ENCODE data around the gene SLC30A1.
"Not testable (repeated sequence)": the region's sequence is repeated elsewhere in the genome, so short reads cannot be mapped to it uniquely, and the experiment has no call there.

Gene SLC30A1

DNA sequence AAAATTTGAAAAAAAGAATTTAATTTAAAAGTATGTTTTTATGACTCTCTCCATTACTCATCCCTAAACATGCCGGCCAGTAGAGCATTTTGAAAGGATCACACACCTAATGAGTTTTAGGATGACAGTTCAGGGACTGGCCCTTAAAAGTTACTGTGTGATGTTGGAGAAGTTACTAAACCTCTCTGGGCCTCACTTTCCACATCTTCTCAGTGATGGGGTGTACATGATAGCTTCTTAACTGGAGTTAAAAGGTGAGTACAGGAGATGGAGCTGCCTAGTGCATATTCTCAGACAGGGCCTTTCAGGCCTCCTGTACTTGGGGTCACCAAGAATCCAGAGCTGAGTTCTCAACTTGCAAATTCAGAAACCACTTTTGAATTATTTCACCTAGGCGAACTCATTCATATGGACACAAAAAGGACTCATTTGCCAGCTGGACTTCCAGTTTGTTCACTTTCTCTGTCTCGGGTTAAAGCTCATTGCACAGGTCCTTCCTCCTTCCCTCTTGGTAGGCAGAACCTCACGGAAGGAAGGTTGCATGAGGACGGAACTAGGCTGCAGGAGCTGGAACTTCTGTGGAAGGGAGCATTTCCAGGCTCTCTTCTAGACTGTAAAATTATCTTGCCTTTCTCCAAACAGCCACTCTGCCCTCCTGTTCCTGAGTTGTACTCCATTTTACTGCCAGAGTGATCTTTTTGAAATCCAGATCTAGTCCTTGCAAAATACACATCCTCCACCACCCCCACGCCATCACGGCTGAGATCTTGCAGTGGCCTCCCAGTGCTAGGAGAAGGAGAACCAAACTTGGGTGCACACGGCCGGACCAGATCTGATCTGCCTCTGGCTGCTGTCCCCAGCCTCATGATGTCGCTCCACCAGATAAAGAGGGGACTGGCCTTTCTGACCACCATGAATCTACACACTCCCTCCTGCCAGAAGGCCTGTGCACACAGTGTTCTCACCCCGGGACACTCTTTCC, 4.3 kb upstream of the SLC30A1 start:
- DNase-seq (ENCODE audit: low read depth): no peak

DNA sequence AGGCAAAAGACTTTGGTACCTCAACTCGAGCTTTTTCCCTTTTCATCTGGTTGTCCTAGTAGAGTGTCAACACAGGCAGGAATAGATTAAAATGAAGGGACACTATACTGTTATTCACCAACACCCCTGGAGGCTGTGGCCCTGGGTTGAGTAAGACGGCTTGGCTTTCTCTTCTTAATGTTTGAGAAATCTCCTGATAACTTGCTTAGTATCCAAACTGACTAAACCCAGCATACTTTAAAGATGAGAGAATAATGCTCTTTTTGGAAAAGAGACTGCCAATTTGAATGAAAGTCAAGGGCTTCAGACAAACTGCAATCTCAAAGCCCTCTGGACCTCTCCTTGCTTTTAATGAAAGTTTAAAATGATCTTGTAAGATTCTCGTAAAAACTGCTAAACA, 2.6 kb upstream of the SLC30A1 start:
- no peak for DNase-seq (ENCODE audit: low read depth)

DNA sequence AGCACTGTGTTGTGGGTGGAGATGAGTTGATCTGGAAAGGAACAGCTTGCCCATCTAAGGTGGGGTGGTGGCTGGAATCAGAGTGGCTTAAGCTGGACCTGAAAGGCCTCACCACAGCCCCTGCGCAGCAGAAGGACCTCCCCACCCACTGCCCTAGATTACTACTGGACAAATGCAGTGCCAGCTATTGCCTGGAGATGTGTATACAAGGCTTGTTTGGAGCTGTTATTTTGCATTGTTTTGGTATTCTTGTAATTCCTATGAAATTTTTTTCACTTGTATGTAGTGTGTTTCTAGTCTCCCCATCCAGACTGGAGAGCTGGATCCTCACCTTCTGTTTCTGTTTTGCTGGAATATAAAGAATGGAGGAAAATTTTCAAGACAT, 1.3 kb upstream of the SLC30A1 start:
- DNase-seq (ENCODE audit: low read depth): no peak

DNA sequence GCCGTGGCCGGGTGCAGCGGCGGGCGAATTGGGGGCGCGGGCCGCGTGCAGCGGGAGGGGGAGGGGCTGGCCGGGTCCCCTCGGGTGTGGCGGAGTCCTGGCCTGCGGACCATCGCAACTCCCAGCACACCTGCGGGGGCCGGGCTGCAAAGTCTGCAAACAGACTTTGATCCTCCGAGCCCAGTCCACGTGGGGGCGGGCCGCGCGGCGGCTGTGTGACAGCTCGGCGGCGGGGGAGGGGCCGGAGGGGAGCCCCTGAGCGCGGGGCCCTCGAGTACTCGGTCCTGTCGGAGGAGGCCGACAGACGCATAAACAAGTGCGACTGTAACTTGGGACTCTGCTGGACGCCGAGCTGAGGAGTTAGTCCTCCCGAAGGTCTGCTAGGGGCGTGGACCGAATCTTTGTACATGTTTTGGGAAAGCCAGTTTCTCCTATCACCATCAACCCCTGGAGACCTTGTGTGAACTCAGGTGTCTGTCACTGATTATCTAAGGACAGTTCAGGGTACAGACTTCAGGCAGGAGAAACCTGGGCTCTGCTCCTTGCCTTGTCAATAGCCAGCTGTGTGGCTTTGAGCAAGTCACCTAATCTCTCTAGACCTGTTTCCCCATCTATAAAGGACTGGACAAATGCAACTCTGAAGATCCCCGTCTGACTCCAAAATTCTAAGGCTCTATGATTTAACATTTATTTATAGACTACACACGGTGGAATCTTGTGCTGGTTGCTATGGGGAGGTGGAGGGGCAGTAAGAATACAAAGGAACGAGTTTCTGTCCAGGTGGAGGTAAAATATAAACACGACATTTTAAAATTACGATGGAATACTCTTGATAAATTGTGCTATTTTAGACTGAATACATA, 710 bp upstream of the SLC30A1 start:
- no peak for DNase-seq (ENCODE audit: low read depth)

DNA sequence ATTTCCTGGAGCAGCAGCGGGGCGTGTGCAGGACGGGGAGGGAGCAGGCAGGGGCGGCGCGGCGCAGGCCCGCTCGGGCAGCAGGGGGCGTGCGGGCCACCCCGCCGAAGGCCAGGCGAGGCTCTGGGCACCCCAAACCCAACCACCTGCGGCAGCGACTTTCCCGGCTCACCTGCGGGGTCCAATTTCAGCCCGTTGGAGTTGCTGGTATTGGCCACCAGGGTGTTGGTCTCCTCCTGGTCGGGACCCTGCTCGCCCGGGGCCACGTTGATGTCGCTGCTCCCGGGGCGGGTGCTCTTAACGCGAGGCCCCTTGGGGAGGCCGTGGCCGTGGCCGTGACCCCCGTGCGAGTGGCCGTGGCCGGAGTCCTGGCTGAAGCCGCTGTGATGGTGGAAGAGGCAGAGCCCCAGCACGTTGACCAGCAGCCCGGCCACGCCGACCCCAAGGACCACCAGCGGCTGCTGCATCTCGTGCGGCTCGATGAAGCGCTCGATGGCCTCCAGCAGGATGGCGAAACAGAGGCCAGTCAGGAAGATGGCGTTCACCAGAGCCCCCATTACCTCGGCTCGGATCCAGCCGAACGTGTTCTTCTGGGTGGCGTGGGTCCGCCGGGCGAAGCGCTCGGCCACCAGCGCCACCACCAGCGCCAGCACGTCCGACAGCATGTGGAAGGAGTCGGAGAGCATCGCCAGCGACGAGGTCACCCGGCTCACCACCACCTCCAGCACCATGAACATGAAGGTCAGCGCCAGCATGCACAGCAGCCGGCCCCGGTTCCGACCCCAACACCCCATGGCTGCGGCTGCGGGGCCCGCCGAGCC, 932 bp downstream of the SLC30A1 start:
- peak; percentile 50 for DNase-seq (ENCODE audit: low read depth)

DNA sequence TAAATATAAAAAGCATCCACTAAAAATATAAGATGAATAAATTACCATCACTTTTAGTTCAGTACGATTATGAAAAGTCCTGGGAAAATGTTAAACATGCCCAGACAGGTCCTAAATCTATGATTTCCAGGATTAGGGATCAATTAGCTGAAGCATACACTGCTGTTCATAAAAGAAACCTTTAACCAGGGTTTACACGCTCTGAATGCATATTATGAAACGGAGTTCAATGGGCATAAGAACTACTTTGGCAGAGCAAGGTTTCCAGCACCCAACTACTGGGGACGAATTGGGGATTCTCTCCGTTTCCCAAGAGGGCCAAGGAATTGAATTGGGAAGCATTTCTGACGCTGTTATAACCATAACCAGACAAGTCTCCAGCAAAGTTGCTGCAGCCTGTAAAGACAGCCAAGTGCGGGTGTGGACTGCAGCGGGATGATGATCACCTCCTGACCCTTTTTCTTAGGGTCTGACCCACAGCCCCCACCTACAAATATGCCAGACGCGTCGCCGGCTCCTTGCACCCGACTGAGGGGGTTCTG, 1.6 kb downstream of the SLC30A1 start:
- DNase-seq (ENCODE audit: low read depth): no peak

DNA sequence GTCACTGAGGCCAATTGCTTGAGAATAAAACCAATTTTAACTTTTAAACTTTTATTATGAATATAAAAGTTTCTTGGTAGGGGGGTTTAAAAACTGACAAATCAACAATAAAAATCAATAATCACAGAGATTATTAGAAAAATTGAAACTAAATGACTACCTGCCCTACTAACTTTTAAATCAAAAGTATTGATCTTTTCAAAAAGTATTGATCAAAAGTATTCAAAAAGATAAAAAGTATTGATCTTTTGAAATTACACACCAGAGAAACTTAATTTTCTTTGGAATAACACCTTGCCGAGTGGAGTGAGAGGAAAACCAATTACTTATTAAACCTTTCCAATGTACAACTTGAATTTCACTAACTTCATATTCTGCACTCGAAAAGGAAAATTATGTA, 2.2 kb downstream of the SLC30A1 start:
- DNase-seq (ENCODE audit: low read depth): no peak

DNA sequence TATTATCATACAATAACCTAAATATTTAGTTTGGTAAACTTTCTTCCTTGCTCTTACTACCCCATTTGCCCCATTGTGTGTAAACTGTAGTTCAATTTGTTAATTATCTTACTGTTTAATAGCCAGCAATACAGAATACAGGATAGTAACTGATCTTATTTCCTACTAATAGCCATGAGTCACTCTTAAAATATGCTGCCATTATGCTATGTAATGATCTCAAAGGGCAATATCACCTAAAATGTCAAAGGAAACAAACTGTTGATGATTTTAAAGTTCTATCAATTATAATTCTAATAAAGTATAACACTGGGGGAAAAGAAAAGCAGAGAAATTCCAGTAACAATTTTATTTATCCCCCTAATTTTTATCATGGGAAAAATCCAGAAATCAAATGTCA, 4.3 kb downstream of the SLC30A1 start:
- DNase-seq (ENCODE audit: low read depth): no peak

DNA sequence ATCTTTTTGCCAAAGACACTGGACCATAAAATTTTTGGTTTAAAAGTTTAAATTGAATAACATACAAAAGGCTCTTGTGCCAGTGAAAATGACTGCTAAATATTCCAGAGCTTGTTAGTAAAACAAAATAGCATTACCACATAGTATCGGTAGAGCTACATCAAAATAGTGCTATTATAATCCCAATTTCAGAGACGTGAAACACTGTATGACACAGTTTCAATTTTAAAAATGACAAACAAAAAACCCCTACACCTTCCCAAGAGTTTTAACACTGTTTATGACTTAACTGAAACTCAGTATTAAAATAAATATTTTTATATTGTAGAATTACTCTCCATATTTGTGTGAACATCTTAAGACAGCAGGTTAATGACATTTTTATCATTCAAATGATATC, 7.0 kb downstream of the SLC30A1 start:
- no peak for DNase-seq (ENCODE audit: low read depth)

DNA sequence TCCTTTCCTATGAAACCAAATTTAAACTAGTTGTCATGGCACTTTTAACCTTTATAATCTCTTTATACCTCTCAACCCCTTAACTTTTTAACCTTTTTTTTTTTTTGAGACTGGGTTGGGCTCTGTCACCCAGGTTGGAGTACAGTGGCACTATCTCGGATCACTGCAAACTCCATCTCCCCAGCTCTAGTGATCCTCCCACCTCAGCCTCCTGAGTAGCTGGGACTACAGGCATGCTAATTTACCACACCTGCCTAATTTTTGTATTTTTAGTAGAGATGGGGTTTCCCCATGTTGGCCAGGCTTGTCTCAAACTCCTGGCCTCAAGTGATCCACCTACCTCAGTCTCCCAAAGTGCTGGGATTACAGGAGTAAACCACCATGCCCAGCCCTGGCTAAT, 8.6 kb downstream of the SLC30A1 start:
- not testable (repeated sequence) for DNase-seq (ENCODE audit: low read depth)

DNA sequence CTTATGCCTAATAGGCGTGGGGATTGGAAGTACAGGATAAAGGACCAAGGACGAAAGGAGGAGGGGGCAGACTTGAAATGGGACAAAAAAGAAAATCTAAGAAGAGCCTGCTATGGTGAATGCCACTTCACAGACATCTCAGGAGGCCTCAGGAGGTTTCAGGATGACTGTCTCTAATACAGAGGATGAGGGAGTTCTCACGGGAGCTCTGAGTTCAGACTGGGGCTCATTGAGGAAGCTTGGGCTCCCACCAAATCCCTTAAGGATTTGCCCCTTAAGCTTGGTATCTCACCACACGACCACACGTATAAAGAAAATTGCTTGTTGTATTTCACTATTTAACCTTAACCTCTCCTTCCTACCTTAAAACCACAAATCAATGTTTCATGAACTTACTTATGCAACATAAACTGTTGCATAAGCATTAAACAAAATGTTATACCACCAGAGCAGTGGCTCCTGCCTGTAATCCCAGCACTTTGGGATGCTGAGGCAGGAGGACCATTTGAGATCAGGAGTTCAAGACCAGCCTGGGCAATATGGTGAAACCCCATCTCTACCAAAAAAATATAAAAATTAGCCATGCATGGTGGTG, 12.4 kb downstream of the SLC30A1 start:
- DNase-seq (ENCODE audit: low read depth): no peak

DNA sequence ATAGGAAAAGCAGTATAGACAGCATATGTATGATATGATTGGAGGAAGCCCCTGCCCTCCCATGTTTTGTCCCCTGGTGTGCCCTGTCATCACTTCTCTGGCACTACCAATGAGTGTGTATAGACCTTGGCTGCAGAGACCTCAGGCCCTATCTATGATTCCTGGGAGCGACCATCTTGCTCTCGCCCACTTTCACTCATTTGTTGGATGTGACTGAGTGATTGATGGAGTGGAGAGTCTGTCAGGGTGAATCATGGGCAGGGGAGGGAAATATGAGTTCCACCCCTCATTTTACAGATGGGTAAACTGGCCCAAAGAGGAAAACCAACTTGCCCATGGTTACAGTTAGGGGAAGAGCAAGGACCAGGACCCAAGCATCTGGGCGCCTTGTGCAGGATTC, 14.9 kb downstream of the SLC30A1 start:
- no peak for DNase-seq (ENCODE audit: low read depth)

DNA sequence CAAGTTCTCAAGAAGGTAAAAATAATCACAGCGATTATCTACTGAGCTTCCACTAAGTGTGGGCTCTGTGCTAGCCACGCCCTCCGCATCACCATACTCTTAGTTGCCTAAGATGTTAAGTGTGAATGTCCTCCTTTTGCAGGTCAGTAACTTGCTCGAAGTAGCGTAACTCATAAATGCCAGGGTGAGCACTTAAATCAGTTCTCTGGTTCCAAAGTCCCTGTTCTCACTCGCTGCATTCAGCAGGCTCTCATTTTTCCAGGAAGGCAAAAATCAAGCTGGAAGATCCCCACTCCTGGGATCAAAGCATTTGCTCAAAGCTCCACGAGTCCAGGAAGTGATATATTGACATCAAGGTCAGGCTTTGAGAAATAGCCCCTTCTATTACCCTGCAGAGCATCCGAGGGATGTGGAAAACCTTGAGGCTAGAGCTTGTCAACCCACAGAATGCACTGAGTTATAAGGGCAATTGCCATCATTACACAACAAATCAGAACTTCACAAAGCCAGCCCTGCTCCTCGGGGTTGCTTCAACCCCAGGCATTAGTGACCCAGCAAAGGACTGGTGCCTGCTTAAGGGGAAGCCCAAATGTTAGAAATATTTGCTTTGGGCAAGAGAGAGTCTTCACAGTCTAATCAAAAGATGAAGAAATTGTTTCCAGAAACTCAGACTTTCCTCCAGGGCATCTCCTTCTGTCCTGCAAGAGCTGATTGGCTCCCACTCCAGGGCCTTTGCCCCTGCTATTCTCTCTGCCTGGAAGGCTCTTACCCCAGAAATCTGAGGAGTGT, 19.5 kb downstream of the SLC30A1 start:
- DNase-seq (ENCODE audit: low read depth): no peak

DNA sequence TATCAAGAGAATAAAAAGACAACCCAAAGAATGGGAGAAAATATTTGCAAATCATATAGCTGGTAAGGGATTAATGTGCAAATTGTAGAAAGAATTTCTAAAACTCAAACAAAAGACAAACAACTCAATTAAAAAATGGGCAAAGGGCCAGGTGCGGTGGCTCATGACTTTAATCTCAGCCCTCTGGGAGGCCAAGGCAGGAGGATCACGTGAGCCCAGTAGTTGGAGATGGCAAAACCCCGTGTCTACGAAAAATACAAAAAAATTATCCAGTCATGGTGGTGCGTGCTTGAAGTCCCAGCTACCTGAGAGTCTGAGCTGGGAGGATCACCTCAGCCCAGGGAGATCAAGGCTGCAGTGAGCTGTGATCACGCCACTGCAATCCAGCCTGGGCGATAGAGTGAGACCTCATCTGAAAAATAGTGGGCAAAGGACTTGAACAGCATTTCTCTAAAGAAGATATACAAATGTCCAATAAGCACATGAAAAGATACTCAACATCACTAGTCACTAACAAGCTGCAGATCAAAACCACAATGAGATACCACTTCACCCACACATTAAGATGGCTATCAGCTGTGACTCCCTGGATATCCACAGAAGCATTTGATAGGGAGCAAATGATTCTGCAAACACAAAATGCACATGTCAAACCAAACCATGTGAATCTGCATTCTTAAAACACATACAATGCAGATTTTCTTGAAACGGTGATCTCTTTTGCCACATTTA, 20.9 kb downstream of the SLC30A1 start:
- no peak for DNase-seq (ENCODE audit: low read depth)

DNA sequence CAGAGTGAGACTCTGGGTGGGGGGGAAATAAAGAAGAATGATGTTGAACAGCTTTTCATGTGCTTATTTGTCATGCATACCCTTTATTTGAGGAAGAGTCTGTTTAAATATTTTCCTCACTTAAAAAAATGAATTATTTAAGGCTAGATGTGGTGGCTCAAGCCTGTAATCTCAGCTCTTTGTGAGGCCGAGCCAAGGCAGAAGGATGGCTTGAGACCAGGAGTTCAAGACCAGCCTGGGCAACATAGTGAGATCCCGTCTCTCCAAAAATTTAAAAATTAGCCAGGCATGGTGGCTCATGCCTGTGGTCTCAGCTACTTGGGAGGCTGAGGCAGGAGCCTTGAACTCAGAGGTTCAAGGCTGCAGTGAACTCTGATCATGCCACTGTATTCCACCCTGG, 25.4 kb downstream of the SLC30A1 start:
- DNase-seq (ENCODE audit: low read depth): no peak

DNA sequence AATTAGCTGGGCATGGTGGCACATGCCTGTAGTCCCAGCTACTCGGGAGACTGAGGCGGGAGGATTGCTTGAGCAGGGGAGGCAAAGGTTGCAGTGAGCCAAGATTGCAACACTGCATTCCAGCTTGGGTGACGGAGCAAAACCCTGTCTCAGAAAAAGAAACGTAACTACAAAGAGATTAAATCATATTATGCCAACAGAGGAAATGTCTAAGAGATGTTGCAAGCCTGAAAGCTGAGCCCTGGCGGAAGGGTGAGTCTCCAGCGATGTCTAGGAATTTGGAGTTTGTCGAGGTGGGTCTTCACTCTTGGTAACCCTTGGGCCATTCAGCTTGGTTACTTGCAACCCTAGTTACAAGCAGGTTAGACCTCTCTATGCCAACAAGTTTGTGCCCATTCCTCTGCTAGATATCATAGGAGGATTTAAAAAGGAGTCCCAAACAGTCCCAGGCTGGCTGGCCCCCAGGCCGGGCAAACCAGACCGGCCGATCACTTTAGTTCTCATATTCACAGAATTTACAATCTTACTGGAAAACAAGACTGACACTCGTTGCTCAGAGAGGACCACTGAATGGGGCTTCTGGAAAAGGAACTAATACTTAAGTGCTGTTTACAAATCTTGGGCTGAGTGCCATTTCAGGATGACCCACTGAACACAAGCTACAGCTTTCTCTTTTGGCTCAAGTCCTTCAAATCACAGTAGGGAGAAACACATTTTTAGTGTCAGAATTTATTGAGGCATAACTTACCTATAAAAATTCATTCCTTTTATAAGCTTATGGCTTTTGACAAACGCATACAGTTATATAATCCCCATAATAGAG, 27.1 kb downstream of the SLC30A1 start:
- no peak for DNase-seq (ENCODE audit: low read depth)

DNA sequence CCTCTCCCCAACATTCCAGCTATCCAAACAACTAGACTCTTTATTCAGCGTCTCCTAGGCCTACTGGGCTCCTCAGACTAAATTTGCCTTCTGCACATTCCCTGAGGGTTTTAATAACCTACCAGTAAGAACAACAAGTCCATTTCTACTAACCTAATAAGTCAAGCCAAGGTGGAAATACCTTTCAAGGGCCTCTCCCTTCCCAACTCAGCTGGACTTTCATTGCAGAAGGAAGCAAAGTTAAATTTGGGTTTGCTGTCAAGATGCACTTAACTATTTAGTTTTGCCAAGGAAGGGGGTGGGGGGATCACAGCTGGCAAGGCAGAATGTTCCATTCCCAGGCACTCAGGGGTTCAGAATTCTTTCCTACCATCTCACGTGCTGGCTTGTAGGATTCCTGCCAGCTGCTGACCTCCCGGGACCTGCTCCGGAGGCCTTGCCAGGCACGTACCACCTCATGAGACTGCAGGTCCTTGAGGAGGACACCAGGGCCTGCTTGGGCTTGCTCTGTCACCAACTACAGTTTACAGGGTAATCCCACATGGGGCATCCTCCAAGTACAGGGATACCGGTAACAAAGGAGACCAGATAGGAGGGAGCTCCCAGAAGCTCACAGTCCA, 29.8 kb downstream of the SLC30A1 start:
- DNase-seq (ENCODE audit: low read depth): no peak

DNA sequence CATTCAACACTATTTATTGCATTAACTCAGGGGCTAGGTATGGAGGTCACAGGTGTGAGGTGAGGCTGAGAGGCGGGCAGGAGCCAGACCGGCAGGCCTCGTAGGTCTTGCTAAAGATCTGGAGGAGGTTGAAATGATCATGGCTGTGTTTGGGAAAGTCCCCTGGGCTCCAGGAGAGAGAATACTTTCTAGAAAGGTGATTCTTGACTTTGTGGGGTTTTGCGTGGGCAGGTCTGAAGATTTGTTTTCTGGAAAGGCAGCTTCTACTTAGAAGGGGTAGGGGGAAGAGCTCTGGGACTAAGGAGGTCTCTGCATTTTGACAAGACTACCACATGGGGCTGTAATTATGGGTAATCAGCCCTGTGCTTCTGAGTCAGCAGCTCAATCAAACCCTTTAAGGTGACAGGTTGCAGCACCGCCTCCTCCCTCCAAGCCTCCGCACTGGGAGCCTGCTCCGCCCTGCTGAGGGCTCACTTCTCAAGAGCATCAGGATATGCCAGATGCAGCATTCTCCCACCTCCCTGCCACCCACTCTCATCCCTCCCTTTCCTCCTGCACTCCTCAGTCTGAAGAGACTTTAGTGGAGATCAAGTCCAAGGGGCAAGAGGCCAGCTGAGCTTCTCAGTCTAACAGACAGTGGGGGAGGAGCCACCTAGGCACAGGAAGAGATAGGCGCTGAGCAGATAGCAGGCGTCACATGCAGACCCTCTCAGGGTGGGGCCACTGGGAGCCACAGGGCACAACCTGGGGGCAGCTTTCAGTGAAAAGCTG, 30.5 kb downstream of the SLC30A1 start:
- DNase-seq (ENCODE audit: low read depth): no peak

Data from stimulated activated CD8-positive, alpha-beta memory T cell treated with anti-CD3 and anti-CD28 coated beads, Interleukin-15, amount 100 ng/mL, for 24 hours (primary cell).